NCI-H146 (cell line): ENCODE results near the gene SERTAD3.
A peak's percentile ranks its signal among the peaks of the same experiment; 100 is the strongest.
"Not testable (repeated sequence)": the region's sequence is repeated elsewhere in the genome, so short reads cannot be mapped to it uniquely, and the experiment has no call there.

Experiments used
- DNase-seq: peaks from one replicate; lab custom pipeline; 2025; lab: John Stamatoyannopoulos, UW

SERTAD3 gene

DNA sequence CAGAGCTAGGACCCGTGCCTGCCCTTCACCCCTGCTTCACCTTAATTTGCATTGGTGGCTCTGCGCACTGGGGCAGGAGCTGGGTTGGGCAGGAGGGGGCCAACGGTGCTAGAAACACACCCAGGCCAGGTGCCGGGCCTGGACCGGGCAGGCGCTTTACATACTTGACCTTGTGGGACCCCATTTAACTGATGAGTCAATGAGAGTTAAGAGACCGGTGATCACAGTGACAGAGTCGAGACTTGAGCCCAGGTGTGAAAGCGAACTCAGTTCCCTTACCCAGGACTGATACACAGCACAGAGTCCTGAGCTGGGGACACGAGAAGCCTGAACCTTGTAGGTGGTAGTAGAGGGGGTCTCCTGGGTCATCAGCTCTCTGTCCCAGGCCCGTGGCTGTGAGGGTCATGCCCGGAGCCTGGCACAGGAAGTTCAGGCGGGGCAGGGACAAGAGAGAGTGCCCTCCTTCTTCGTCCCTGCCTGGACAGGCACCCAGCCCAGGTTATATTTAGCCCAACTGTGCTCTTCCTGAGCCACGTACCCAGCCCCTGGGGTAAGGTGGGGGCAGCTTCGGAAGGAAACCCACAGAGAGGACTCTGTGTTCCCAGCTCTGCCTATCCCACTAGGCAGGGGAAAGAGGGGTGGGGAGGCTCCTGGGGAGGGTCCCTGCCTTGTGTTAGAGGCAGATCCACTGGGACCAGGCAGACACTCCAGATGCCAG is 32.9 kb downstream of the SERTAD3 start:
- no peak for DNase-seq

GRCh38 chr19:40410030-40410389 is 34.1 kb downstream of the SERTAD3 start:
- DNase-seq: no peak

- DNase-seq: not testable (repeated sequence)
Measured at GRCh38 chr19:40408598-40408925, 35.6 kb downstream of the SERTAD3 start.

GRCh38 chr19:40407714-40408597 is 36.2 kb downstream of the SERTAD3 start:
- DNase-seq: no peak

GRCh38 chr19:40403262-40403984 is 40.7 kb downstream of the SERTAD3 start:
- DNase-seq: peak; percentile 78

DNA sequence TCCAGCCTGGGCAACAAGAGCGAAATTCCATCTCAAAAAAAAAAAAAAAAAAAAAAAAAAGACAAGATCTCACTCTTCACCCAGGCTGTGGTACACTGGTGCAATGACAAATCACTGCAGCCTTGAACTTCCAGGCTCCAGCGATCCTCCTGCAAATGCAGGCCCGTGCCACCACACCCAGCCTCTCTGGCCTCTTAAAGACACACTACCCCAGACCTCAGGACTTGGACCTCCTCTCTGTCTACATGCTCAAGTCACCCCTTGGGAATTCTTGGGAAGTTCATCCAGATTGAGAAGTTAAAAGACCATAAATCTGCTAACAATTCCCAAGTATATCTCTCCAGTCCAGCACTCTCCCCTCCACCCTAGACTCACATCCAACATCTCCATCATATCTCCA is 43.6 kb downstream of the SERTAD3 start:
- no peak for DNase-seq

DNA sequence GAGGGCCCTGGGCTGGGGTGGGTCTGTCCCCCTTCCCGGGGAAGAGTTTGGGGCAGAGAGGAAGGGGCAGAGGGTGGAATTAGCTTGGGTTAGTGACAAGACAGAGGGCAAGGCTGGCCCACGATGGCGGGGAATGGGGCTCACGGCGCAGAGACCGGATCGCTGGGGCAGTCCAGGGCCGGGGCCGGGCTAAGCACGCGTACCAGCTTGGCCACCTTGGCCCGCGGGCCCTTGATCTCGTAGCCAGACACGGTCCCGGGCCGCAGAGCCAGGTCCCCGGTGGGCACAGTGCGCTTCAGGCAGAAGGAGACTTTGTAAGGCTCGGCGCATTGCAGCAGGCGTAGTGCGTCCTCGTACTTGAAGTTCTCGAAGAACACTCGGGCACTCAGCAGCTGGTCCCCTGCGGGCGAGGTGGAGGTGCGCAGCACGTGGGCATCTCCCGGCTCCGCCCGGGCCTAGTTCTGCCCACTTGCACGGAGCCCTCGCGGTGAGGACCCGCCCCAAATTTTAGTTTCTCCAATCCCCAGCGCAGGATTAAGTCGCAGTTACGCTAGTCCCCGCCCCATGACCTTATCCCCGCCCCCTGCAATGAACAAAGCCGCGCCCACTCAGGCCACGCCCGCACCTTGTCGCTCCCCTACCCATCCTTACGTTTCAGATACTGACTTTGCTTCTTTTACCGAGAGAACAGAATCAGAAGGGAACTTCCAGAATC is 45.6 kb downstream of the SERTAD3 start:
- peak; percentile 76 for DNase-seq

GRCh38 chr19:40397568-40397906 is 46.6 kb downstream of the SERTAD3 start:
- no peak for DNase-seq

GRCh38 chr19:40396886-40397567 is 47.1 kb downstream of the SERTAD3 start:
- DNase-seq: no peak

- DNase-seq: no peak
Measured at GRCh38 chr19:40395956-40396355, 48.2 kb downstream of the SERTAD3 start.

DNA sequence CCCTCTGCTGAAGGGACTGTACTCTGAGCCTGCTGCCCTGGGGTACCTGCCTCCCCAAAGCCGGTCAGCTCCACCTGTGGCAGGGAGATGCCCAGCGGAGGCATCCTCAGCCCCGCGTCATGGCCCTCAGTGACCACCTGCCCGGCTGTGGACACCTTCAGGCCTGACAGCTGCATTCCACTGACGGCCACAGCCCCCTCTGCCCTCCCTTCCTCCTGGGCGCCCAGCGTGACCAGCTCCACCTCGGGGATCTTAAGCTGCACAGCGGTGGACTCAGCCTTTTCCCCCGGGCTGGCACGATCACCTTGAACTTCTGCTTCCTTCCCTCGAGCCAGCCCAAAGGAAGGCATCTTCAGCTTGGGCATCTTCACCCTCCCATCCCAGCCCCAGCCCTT is 49.3 kb downstream of the SERTAD3 start:
- no peak for DNase-seq

DNA sequence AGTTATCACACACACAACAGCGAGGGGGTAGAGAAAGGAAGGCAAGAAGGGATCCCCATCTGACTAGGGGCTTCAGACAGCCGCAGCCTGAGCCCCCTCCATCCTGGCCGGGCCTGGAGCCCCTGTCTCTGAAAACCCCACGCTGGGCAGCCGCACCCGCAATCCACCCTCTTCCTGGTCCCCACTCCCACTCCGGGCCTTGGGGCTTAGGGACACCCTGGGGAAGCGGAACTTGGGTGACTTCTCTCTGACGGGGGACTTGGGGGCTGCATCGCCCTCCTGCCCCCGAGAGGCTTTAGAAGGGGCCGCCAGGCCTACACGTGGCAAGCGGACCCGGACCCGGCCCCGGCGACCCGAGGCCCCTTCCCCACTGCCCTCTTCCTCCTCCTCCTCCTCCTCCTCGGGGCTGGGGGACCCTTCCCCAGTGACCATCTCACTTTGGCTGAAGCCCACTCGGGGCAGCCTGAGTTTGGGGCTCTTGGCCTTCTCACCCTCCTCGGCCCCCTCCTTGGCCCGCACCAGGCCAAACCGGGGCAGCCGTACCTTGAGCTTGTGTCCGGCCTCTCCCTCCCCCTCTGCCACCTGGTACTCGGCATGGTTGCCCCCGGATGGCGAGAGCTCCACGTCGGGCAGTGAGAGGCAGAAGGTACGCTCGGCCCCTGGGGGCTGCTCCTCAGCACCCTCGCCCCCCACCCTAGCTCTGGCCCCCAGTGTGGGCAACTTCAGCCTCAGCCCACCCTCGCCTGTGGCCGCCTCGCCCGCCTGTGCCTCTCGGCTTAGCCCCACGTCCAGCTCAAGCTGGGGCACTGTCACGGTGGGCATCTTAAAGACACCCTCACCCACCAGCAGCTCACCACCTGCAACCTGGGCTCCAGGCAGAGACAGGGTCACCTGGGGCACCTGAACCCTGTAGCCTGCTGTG is 50.0 kb downstream of the SERTAD3 start:
- no peak for DNase-seq

GRCh38 chr19:40392894-40393517 is 51.1 kb downstream of the SERTAD3 start:
- no peak for DNase-seq

- no peak for DNase-seq
Measured at GRCh38 chr19:40392123-40392522, 52.0 kb downstream of the SERTAD3 start.
